Endothelial cell of umbilical vein (primary cell): ENCODE results near the gene UBA52. TPM values are rescaled to one million over a fixed set of nuclear protein-coding genes. Genes with fewer than 3 reads are reported as not detected.
A peak's percentile ranks its signal among the peaks of the same experiment; 100 is the strongest.

Experiments
- BruUV-seq: library from RNA; stranded (reverse); fragments of 400-500 nt; replicated peaks from 2 replicates; lab custom pipeline; 2021; lab: Mats Ljungman, UMichigan
- CTCF ChIA-PET: fragments of 300-600, 350-600 bp; sonication (Branson Sonifier 250); formaldehyde crosslinking; loops from one replicate; lab custom pipeline; 2021; ENCODE audit warnings: antibody characterized with exemption, inconsistent platforms; lab: Charles Lee
- POLR2A ChIA-PET: fragments of 300-600, 350-600 bp; sonication (Branson Sonifier 250); formaldehyde crosslinking; loops from one replicate; lab custom pipeline; 2021; ENCODE audit warnings: antibody characterized with exemption, inconsistent platforms; lab: Charles Lee
- DNase-seq: peaks from one replicate; pipeline ENCODE4 v3.0.0-alpha.2; 2011; ENCODE audit warnings: low read depth, low spot score
- FAIRE-seq: peaks from 2 replicates; lab custom pipeline; 2011; peaks lifted over from hg19 to GRCh38; lab: Jason Lieb, UNC
- H2AFZ ChIP-seq: 2 replicates; pipeline ENCODE4 v1.6.0; 2012; ENCODE audit warnings: low read depth, low read length, control low read depth, inconsistent platforms
- H3K27ac ChIP-seq: 2 replicates; pipeline ENCODE4 v1.5.1; 2011; ENCODE audit warnings: low read depth, mild to moderate bottlenecking, control low read depth, low read length, moderate library complexity; ENCODE audit not compliant: insufficient read depth
- H3K27me3 ChIP-seq, 2 experiments: 2 replicates each; pipeline versions ENCODE4 v1.6.0 to v1.6.1; 2011; ENCODE audit warnings: low read length in 2 of 2, mixed read lengths in 1 of 2; ENCODE audit not compliant: control insufficient read depth in 2 of 2, insufficient read depth in 2 of 2
- H3K36me3 ChIP-seq, 2 experiments: 2 replicates in 1 of 2; 3 replicates in 1 of 2; pipeline ENCODE4 v1.5.1; 2011; ENCODE audit warnings: low read length in 2 of 2, mild to moderate bottlenecking in 1 of 2, moderate library complexity in 1 of 2; ENCODE audit not compliant: control insufficient read depth in 2 of 2, insufficient read depth in 2 of 2; ENCODE audit errors: extremely low read depth in 1 of 2
- H3K4me1 ChIP-seq: 3 replicates; pipeline ENCODE4 v1.5.1; 2011; ENCODE audit warnings: mild to moderate bottlenecking, low read length; ENCODE audit not compliant: control insufficient read depth, insufficient read depth; ENCODE audit errors: extremely low read depth
- H3K4me2 ChIP-seq: 2 replicates; pipeline ENCODE4 v1.6.1; 2011; ENCODE audit warnings: low read length, control low read depth, mixed read lengths; ENCODE audit not compliant: insufficient read depth
- H3K4me3 ChIP-seq, 3 experiments: fragments of 200-600 bp in 1 of 3; sonication (generic), shearing (Covaris generic) in 1 of 3; replicated peaks in 1 of 3; 2 replicates each; pipeline ENCODE4 v1.5.1; 2011 to 2016; ENCODE audit warnings: control low read depth in 3 of 3, low read length in 3 of 3, mild to moderate bottlenecking in 2 of 3, inconsistent platforms in 1 of 3, low read depth in 1 of 3, moderate library complexity in 1 of 3; ENCODE audit not compliant: insufficient read depth in 1 of 3
- H3K79me2 ChIP-seq: 2 replicates; pipeline ENCODE4 v1.6.0; 2012; ENCODE audit warnings: low read length, inconsistent platforms; ENCODE audit not compliant: control insufficient read depth, insufficient read depth
- H3K9ac ChIP-seq: replicated peaks from 2 replicates; pipeline ENCODE3; 2011; ENCODE audit warnings: low read length, control low read depth; ENCODE audit not compliant: insufficient read depth; ENCODE audit errors: extremely low read depth
- H3K9me1 ChIP-seq: replicated peaks from 3 replicates; pipeline ENCODE4 v1.6.0; 2011; ENCODE audit warnings: mild to moderate bottlenecking, low read length; ENCODE audit not compliant: control insufficient read depth, insufficient read depth; ENCODE audit errors: extremely low read depth
- H3K9me3 ChIP-seq: replicated peaks from 2 replicates; pipeline ENCODE4 v1.5.1; 2012; ENCODE audit warnings: low read length, inconsistent platforms; ENCODE audit not compliant: control insufficient read depth, insufficient read depth
- H4K20me1 ChIP-seq: replicated peaks from 2 replicates; pipeline ENCODE3; 2011; ENCODE audit warnings: mild to moderate bottlenecking, low read length; ENCODE audit not compliant: control insufficient read depth, insufficient read depth; ENCODE audit errors: extremely low read depth
- EZH2 ChIP-seq: IDR thresholded peaks from 2 replicates; pipeline ENCODE4 v1.6.1; 2012; ENCODE audit warnings: borderline replicate concordance, low read depth, mild to moderate bottlenecking, moderate library complexity, low read length, inconsistent platforms; ENCODE audit not compliant: severe bottlenecking
- FOS ChIP-seq: IDR thresholded peaks from 2 replicates; pipeline ENCODE4 v1.6.1; 2011; ENCODE audit warnings: mild to moderate bottlenecking, low read length, moderate library complexity, borderline replicate concordance; ENCODE audit not compliant: insufficient read depth
- JUN ChIP-seq: IDR thresholded peaks from 2 replicates; pipeline ENCODE4 v1.6.1; 2011; ENCODE audit warnings: borderline replicate concordance, low read depth; ENCODE audit not compliant: insufficient read length, insufficient read depth
- POLR2AphosphoS5 ChIP-seq: IDR thresholded peaks from 2 replicates; pipeline ENCODE4 v1.6.1; 2012; ENCODE audit warnings: low read depth, mild to moderate bottlenecking, control low read depth, low read length, moderate library complexity; ENCODE audit not compliant: insufficient read depth
- dilution Hi-C: fragments of 300-500 bp; cut with MboI; formaldehyde crosslinking; loops from one replicate; pipeline ENCODE4 v1.15.0; 2019; ENCODE audit warnings: low sequenced_read_pairs; ENCODE audit not compliant: extremely low pct_ligation_motif_present
- intact Hi-C: fragments of 100-400 bp; cut with micrococcal nuclease; formaldehyde crosslinking; loops from one replicate; pipeline ENCODE4 v1.10.0; 2022
- polyA plus RNA-seq, 4 experiments: library from polyadenylated mRNA; depleted of rRNA in 3 of 4; stranded (reverse) in 3 of 4; unstranded in 1 of 4; fragments of >200 nt; gene quantifications; 2 replicates each; pipeline versions ENCODE4 v1.2.1 to v1.2.3, GENCODE V29; 2011 to 2012; ENCODE audit warnings: missing spikeins in 1 of 4
- total RNA-seq: library from RNA; stranded (reverse); gene quantifications from 2 replicates; pipeline ENCODE4 v1.2.3, GENCODE V29; 2021
- TF ChIP-seq, protein P1 (sequence below): IDR thresholded peaks from 2 replicates; pipeline ENCODE4 v1.6.1; 2011; ENCODE audit not compliant: insufficient read depth, insufficient read length

Gene UBA52
- total and polyA plus RNA-seq, 2 donors (not counting 3 experiments of a cell fraction or from before 2014, with no cell fraction given): 1,221 to 3,506 TPM

- intact Hi-C loops (loop anchor here (1.0 kb wide), 1 partner anchor 26 kb away; no protein-coding TSS in a partner anchor), dilution Hi-C loops (no loop called here)
- DNase-seq (no peak), FAIRE-seq (no peak)
- Histone ChIP-seq H3K27ac (no peak overlapping the region), H3K79me2 (no peaks in the 10 kb centered on the region), H3K36me3 (no peaks in the 10 kb centered on the region), H2AFZ (no peak overlapping the region), H3K27me3 (peaks cover 67 to 78% of the 10 kb centered on the region in 2 experiments), H3K9me3 (no peaks in the 10 kb centered on the region), H4K20me1 (no peaks in the 10 kb centered on the region), H3K4me1 (peaks cover 16% of the 10 kb centered on the region), H3K9ac (no peak overlapping the region), H3K9me1 (no peaks in the 10 kb centered on the region), H3K4me2 (no peak overlapping the region), H3K4me3 (no peak overlapping the region)
- ChIA-PET CTCF (no interaction called here), POLR2A (no interaction called here)
- no TSS peak for BruUV-seq
- no peak for TF ChIP-seq JUN
- TF ChIP-seq, protein P1, sequence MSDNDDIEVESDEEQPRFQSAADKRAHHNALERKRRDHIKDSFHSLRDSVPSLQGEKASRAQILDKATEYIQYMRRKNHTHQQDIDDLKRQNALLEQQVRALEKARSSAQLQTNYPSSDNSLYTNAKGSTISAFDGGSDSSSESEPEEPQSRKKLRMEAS: no peak
- TF ChIP-seq POLR2AphosphoS5: no peak
- peak; percentile 23 for TF ChIP-seq FOS
- peak; percentile 16 for TF ChIP-seq EZH2
Observed at GRCh38 chr19:18610556-18611326, 39.1 kb downstream of the UBA52 start.
